Measurements from ENCODE around the gene SNAI3.

The SNAI3 gene

DNA sequence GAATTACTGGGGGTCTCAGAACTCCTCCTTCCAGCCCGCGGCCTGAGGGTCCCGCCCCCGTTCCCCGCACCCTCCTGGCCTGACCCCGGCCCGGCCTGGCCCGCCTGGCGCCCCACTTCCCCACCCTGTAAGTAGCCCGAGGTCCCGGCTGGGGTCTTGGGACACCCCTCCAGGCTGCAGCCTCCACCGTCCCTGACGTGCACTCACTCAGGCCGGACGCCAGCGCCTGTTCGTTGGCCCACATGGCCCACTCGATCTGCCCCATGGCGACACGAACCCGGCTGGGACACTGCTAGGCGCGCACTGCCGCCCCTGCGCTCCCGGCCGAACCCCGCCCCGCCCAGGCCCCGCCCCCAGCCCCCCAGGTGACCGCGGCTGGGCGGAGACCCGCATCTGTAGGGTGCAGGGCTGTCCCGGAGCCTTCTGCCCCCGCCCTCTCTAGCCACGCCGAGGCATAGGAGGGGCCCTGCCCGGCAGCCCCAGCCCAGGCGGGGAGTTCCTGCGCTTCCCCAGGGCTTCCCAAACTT is 35.5 kb downstream of the SNAI3 start, which contains the start of gene CYBA:
Gene CYBA (minus strand): TSS at position 305 of the 527 bp plus-strand sequence. CDS start 40 bp downstream, at position 265.
- peak; percentile 66 for DNase-seq (ENCODE audit: low read depth)

DNA sequence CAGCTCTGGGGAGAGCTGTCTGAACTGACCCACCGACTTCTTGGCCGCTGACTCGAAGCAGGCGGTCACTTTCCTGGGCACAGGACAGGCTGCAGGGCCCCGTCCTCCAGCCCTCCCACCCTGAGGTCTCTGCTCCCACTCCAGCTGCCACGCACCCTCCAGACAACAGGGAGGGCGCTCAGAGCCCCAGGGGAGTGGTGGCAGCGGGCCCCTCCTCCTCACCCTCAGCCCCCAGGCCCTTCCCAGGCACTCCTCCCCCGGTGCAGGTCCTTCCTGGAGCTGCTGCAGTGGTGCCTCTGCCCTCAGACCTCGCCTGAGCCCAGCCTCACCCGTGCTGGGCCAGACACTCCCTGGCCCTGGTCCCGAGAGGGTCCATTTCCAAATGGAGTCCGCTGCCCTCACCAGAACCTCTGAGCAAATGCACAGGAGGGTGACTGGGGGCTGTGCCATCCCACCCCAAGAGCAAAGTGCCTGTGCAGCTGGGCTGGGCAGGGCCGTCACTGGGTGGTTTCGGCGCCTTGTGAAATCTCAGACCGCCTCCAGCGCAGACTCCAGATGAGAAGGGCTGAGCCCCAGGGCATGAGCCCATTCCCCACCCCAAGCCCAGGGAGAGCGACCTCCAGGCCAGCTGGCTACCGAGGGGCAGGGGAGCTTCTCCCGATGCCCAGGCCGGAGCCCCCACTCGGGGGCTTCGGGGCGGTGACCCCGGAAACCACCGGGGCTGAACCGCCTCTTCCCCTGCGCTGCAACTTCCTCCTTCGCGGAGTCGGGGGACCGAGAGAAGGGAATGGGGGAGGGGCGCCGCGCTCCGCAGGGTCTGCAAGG is 36.2 kb downstream of the SNAI3 start:
- no peak for DNase-seq (ENCODE audit: low read depth)

DNA sequence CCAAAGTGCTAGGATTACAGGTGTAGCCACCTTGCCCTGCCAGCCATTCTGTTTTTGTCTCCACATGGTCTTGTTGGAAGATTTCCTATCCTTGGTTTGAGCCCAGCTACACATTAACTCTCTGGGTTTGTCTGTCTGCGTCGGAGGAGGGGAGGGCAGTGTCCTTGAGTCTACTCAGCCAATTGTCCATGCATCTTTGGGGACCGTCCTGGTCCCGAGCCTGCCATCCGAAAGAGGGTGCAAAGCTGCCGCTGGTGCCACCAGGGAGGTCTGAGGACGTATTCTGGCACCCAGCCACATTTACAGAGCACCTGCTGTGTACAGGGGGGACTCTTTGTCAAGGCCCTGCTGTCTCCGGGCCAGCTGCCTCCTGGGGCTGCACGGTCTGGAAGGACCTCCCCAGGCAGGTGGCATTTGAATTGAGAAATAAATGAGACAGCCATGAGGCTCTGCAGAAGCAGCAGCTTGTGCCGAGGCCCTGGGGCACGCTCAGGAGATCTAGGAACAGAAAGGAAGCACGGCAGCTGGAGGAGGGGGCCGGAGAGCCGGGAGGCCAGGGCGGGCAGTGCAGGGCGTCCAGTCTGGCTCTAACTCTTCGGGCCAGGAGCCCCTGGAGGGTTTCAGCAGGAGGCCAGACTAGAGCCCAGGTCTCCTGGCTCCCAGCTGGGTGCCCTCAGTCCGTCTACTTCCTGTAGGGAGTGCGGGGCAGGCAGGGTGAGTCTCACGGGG is 36.9 kb downstream of the SNAI3 start:
- DNase-seq (ENCODE audit: low read depth): no peak

DNA sequence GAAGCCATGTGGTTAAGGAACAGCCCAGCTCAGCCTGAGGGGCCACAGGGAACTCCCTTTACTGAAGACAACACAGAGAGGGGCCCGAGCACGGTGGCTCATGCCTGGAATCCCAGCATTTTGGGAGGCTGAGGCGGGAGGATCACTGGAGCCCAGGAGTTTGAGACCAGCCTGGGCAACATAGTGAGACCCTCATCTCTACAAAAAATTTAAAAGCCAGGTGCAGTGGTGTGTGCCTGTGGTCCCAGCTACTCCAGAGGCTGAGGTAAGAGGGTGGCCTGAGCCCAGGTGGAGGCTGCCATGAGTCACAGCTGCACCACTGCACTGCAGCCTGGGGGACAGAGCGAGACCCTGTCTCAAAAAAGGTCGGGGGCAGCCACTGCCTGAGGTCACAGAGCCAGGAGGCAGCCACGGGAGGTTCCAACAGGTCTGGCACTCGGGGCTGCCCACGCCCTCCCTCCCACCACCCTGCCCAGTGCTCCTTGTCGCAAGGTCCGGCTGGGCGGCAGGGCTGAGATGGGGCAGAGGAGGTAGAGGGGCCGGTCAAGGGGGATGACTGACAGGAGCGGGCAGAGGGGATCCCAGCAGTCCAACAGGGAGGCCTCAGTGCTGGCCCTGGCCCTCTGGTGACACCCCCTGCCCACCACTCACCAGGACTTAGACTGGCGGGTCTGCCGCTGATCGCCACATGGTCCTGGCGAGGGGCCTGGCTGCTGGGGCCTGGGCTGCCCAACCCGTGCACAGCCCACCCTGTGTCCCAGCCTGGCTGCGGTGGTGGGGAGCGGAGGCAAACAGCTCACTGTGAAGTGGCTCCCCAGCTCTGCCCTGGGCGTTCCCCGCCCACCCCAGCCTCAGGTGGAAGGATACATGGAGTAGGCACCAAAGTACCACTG is 38.9 kb downstream of the SNAI3 start:
- no peak for DNase-seq (ENCODE audit: low read depth)

DNA sequence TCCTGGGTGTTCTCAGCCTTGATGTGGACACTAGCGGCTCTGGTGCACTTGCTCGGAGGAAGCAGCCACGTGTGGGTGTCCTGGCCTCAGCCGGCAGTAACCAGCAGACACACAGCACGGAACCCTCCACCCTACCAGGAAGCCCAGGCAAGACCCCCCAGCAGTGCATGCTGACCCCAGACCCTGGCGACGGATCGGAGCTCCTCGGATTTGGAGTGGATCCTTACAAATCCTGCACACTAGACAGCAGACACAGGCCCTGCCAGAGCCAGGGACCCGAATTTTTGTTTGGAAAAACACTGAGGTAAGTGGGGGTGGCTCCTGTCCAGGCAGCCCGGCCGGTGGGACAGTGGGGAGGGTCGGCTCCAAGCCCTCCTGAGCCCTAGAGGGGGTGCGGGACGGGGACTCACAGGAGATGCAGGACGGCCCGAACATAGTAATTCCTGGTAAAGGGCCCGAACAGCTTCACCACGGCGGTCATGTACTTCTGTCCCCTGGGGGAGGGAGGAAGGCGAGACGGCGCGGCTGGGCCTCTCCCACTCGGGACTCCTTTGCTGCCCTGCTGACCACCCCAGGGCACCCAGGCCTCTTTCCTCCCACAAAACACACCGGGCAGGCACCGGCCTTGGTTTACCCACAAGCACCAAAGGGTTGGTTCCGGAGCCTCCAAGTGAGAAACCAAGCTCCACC is 39.8 kb downstream of the SNAI3 start:
- no peak for DNase-seq (ENCODE audit: low read depth)

DNA sequence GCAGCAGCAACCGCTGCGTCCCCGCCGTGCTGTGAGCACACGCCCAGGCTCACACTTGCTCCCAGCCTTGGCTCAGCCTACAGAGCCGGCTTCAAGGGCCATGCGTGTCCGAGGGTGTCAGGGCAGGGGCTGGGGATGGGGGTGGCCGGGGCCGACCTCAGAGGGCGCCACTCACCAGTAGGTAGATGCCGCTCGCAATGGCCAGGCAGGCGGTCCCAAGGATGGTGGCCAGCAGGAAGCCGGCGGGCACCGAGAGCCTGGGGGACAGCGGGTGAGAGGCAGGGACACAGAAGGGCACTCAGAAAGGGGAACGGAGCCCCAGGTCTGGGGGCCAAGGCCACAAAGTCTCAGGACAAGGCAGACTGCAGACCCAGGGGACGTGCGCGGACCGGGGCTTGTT is 40.4 kb downstream of the SNAI3 start:
- DNase-seq (ENCODE audit: low read depth): no peak

DNA sequence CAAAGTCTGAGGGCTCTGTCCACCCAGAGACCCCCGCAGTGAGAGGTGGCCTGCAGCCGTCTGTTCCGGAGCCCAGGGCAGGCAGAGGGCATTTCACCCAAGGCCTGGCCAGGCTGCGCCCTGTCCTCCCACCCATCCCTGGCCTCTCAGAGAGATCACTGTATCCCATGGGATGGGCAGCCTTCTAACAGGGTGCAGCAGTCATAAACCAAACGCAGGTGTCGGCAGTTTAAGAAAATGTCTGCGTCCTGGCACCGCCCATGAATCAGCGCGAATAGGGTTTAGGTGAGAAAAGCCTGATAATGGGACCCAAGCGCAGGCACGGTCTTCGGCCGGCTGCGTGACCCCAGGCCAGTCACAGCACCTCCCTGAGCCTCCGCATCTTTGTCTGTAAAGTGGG is 40.9 kb downstream of the SNAI3 start:
- DNase-seq (ENCODE audit: low read depth): no peak

DNA sequence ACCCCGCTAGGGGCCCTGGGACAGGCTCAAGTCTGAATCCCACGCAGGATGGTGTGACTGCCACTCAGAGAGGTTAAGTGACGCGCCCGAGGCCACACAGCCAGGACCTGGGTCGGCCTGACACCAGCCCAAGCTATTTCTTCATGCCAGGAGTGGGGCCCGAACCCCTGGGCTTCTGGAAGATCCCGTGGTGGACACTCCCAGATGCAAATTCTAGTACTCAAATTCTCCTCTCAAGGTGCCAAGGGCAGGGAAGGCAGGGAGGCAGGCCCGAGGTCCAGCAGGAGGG is 42.7 kb downstream of the SNAI3 start:
- DNase-seq (ENCODE audit: low read depth): no peak

DNA sequence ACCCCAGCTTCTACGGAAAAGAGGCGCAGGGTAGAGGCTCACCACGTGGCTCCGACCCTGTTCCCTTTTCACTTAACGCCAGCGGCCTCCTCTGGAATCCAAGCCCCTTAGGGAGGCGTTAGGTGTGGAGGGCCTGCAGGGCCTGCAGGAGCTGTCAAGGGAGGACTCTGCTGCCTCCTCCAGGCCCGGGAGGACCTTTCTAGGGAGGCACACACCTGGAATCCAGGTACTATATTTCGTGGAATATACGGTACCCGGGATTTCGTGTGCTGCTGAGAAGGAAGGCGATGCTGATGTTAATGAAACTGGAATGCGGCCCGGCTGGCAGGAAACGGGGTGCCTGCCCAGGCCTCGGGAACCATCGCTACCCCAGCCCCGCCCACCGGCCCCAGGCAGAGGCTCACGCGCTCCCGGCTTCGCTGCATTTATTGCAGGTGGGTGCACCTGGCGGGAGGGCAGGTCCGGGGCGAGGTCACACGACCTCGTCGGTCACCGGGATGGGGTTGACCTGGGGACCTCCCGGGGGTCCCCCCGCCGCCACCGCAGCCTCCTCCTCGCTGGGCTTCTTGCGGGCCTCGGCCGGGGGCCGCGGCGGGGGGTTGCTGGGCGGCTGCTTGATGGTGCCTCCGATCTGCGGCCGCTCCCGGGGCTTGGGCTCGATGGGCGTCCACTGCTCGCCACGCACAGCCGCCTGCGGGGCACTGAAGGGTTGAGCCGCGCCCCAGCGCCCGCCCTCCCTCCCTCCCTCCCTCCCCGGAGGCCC is 43.2 kb downstream of the SNAI3 start:
- no peak for DNase-seq (ENCODE audit: low read depth)

DNA sequence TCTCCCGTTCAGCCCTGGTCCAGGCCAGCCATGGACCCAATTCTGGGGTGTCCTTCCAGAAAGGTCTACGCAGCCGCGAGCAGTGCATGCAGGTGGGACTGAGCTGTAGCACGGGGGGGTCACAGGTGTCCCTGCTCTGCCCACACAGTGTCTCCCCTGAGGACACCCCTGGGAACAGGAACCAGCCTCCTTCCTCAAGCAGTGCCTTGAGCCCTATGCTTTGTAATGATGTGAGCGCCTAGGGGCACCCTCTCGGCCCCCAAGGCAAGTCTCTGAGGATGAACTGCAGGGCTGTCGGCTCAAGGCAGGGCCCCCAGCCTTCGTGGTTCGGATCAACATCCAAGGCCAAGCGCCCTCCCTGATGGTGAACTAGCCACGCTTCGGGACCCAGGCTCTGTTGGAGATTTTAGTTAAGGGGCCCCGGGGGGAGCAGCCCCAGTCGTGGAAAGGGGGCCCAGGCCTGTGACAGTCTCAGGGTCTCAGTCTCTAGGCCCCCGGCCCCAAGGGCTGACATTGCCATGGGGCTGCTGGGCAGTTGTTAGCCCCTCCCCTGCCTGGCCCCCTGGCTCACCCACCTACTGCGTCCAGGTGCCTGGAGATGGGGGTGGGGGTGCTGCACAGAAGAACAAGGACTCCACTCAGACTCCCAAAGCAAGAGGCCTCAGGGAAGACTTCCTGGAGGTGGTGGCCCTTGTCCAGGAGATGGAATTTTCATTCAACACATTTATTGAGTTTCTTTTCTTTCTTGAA is 45.6 kb downstream of the SNAI3 start:
- no peak for DNase-seq (ENCODE audit: low read depth)

DNA sequence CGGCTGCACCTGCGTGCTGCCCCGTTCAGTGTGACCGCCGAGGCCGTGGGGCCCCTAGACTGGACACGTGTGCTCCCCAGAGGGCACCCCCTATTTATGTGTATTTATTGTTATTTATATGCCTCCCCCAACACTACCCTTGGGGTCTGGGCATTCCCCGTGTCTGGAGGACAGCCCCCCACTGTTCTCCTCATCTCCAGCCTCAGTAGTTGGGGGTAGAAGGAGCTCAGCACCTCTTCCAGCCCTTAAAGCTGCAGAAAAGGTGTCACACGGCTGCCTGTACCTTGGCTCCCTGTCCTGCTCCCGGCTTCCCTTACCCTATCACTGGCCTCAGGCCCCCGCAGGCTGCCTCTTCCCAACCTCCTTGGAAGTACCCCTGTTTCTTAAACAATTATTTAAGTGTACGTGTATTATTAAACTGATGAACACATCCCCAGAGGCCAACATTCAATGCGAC is 46.2 kb downstream of the SNAI3 start:
- DNase-seq (ENCODE audit: low read depth): no peak

DNA sequence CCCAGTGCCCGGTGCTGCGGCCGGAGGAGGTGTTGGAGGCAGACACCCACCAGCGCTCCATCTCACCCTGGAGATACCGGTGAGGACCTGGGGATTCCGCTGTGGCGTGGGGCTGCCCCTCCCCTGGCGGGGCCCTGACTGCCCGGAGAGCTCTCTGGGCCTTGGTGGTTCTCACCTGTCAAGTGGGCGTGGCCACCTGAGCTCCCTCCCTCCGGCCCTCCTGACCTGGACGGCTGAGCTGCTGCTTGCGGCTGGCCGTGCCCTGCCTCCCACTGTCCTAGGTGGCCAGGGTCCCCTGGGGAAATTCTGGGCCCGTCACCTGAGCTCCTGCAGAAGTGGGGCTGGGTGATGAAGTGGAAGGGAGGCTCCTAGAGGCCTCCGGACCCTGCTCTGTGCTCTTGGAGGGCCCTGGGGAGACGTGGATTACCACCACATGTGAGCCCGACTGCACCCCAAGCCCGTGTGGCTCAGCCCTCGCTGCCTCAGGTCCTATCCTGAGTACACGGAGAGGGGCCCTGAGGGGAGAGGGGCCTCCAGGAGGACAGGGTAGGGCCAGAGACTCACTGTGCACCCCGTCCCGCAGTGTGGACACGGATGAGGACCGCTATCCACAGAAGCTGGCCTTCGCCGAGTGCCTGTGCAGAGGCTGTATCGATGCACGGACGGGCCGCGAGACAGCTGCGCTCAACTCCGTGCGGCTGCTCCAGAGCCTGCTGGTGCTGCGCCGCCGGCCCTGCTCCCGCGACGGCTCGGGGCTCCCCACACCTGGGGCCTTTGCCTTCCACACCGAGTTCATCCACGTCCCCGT is 46.9 kb downstream of the SNAI3 start:
- DNase-seq (ENCODE audit: low read depth): no peak

DNA sequence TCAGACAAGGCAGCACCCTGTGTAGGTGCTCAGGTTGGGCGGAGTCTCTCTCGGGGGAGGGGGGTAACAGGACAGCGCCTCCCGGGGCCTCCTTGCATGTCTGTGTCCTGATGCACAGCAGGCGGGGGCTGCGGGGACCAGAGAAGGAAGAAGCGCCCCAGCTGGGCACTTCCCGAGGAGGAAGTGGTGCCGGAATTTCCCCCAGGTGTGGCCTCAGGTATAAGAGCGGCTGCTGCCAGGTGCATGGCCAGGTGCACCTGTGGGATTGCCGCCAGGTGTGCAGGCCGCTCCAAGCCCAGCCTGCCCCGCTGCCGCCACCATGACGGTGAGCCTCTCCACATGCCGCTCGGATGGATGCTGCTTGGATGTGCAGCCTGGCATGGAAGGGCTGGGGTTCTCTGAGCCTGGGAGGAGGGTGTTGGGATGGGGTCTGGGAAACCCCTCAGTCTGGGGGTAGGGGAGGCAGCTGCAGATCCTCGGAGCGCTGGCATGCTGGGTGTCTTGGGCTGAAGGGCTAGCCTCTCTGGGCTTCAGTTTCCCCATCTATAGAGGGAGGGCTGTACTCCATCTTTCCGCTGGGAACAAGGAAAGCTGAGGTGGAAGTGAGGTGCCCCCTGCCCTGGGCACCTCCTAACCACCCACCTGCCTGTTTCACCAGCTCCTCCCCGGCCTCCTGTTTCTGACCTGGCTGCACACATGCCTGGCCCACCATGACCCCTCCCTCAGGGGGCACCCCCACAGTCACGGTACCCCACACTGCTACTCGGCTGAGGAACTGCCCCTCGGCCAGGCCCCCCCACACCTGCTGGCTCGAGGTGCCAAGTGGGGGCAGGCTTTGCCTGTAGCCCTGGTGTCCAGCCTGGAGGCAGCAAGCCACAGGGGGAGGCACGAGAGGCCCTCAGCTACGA is 47.7 kb downstream of the SNAI3 start, which contains the start of gene IL17C:
Gene IL17C (plus strand): TSS at position 250 of the 908 bp plus-strand sequence. CDS start 70 bp downstream, at position 320.
- DNase-seq (ENCODE audit: low read depth): no peak

DNA sequence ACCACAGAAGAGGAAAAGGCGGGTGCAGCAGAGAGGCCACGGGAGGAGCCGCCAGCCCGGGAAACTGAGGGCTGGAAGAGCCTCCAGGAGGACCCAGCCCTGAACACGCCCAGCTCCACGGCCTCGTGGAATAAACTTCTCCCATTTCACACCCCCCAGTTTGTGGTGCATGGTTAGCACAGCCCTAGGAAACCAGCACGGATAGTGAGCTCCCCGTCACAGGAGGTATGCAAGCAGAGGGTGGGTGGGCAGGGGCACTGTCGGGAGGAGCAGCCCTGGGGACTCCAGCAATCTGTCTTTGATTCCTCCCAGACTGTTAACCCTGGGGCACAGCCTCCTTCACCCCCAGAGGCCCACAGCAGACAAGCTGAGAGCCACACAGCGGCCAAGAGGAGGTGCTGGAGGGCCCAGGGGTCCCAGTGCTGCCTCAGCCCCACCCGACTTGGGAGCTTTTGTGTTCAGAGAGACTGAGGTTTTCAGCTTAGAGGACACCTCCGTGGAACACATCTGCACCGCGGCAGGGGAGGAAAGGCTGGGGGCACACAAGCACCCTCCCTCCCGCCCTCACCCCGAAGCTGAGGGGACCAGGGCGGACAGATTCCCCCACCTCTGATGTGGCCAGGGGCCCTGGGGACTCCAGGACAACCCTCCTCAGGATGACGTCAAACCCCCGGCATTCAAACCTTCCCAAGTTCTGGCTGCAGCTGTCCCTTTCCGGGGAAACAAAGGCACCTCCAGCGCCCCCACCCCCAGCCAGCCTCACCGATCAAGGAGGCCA is 49.6 kb downstream of the SNAI3 start:
- no peak for DNase-seq (ENCODE audit: low read depth)

DNA sequence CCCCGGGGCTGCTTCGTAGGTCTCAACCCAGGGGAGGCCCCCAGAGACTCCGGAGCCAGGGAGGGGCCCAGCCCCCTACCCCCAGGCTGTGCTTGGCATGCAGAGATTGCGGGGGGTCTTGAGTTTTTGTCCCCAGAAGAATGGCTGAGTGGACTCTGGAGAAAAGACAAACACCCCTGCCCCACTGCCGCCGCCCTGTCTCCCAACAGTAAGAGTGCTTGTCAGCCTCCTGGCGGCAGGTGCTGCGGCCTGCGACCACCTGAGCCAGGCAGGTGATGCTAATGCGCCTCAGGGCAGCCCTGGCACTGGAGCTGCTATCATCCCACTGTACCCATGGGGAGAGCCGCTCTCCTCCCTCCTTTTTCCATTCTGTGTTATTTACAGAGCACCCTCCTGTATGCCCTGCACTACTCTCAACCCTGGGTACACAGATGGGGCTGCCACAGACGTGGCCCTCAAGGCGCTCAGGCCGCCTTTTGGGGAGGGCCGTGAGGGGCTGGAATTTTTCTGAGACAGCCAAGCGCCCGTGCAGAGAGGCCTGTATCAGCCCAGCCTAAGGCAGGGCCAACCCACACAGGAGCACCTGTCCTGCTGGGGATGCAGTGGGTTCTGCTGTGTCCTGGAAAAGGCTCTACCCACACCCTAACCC is 50.5 kb downstream of the SNAI3 start:
- DNase-seq (ENCODE audit: low read depth): no peak

DNA sequence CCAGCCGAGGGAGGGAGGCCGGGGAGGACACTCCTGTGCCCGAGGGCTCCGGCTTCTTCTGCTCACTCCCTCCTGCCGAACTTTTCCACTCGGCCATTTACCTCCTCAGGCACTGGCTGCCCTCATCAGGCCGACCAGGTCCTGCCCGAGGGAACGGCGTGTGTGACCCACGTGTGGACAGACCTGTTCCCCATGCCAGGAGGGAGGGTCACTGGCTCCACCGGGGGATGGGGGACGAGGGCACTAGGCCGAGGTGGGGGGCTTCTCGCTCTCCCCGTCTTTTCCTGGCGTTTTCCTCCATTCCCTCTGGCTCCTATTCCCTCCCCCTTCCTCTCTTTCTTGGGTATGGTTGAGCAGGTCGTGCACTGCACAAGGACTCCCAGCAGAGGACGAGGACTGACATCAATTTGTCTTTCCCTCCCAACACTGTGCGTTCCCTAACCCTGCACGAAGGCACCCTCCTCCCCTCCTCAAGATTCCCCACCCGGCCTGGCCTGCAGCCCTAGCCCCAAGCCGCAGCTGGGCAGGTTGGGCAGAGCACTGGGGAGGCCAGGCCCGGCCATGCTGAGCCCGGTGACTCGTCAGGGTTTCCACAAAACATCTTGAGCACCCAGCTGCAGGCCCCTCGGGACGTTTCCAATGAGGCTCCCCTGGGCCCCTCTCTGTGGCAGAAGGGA is 51.2 kb downstream of the SNAI3 start:
- DNase-seq (ENCODE audit: low read depth): no peak

All from T follicular helper cell (primary cell).